HG02870 (cell line): ENCODE measurements around the gene HOXD4.

Experiments used
- ATAC-seq: cut with Tn5 transposase; IDR thresholded peaks from one replicate; pipeline ENCODE4 v1.9.1; 2021; ENCODE audit warnings: mild to moderate bottlenecking, moderate library complexity; ENCODE audit not compliant: unreplicated experiment

HOXD4 gene

DNA sequence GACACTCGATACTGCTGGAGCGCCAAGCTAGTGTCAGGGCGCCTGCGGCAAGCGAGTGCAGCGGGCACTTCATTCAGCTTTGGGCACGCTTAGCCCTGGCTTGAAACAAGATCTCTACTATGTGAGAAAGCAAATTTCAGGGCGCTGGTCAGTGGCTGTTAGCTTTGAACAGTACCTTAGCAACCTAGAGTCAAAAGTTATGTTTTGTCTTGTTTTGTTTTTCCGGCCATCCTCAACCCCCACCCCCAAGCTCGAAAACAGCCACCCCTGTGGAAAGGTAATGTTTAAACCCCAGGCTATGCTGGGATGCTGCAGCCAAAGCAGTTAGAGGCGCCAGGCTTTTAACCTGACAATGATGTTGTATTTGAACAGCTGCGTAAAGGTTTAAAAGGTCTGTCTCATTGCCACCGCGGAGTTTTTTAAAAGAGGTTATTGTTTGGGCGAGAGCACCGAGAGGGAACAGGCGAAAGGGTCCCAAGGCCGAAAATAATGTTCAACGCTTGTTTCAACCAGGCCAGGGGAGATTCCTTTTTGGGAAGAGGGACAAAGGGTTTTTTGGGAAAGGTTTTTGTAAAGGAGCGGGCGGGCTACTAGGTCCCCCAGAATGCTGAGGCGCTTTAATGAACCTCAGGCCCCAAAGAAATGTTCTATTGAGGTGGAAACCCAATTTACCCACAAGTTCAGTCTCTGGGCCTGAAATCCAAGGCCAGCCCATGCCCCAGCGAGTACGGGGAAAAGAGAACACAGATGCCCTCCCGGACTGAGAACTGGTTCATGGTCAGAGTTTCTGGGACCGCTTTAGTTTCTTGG, 37.0 kb upstream of the HOXD4 start:
- no peak for ATAC-seq

DNA sequence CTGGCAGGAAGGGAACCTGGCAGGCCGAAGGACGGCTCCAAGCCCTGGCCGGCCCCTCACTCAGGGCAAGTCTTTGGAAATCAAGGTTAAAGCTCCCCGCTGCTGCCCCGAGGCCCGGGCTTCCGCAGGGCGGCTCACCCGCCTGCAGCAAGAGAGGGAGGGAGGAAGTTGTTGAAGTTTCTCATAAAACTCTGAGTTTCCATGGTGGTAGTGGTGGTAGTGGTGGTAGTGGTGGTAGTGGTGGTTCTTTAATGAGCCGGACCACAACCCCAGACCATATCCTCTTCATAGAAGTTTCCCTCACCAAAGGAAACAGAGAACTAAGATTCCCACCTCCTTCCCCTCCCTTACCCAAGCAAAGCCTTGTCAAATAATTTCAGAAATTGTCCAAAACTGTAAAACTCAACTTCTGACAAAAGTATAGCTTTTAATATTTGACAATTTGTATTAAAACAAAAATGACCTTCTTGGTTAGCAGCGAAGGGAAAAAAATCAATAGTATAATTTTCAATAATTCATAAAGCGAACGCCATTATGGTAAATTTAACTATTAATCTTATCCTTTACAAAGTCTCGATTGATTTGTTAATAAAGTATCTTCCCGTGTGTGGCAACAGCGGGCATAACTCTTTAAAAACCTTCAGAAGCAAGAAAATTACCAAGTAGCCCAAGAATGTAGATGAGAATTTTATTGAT, 36.3 kb upstream of the HOXD4 start:
- ATAC-seq: no peak

GRCh38 chr2:176115883-176116813, 35.2 kb upstream of the HOXD4 start, which contains the start of gene HOXD10:
Gene HOXD10 (plus strand): TSS chr2:176116778. CDS start chr2:176116834, 56 bp downstream.
- ATAC-seq: no peak

DNA sequence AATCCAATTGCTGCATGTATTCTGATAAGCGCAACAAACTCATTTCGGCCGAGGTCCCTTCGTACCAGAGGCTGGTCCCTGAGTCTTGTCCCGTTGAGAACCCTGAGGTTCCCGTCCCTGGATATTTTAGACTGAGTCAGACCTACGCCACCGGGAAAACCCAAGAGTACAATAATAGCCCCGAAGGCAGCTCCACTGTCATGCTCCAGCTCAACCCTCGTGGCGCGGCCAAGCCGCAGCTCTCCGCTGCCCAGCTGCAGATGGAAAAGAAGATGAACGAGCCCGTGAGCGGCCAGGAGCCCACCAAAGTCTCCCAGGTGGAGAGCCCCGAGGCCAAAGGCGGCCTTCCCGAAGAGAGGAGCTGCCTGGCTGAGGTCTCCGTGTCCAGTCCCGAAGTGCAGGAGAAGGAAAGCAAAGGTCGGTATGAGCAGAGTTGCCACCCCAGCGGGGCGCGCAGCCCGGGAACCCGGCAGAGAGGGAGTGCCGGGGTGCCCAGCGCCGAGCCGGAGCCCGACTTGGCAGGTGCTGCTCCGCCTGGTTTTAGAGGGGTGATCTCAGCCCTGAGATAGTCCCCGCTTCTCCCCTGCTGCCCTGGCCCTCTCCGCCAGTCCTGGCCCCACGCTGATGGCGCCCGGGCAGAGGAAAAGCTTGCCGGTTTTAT, 34.1 kb upstream of the HOXD4 start:
- no peak for ATAC-seq

DNA sequence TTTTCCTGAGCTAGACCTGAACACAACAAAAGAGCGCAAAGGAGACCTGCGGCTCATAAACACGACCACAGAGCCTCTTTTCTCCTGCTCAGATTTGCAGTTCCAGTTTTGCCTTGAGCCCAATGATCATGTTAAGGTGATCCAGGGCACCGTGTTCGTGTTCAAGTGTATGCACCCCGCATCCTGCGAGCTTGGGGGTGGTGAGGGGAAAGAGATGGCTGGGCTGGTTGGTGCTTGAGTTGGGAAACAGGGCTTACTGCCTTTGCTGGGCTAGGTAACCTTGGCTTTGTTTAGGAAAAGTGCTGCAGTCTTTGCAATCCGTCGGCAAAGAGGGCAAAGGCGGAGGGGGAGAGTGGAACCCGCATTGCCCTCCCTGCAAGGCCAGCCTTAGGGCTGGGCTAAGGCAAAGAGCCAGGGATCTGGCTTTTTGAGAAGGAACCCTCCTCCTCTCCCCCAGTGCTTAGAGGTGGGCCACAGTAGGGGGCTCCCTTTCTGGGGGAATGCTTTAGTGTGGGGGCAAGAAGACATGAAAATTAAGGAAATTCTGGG, 33.5 kb upstream of the HOXD4 start:
- no peak for ATAC-seq

GRCh38 chr2:176118601-176119339, 32.6 kb upstream of the HOXD4 start:
- ATAC-seq: no peak

DNA sequence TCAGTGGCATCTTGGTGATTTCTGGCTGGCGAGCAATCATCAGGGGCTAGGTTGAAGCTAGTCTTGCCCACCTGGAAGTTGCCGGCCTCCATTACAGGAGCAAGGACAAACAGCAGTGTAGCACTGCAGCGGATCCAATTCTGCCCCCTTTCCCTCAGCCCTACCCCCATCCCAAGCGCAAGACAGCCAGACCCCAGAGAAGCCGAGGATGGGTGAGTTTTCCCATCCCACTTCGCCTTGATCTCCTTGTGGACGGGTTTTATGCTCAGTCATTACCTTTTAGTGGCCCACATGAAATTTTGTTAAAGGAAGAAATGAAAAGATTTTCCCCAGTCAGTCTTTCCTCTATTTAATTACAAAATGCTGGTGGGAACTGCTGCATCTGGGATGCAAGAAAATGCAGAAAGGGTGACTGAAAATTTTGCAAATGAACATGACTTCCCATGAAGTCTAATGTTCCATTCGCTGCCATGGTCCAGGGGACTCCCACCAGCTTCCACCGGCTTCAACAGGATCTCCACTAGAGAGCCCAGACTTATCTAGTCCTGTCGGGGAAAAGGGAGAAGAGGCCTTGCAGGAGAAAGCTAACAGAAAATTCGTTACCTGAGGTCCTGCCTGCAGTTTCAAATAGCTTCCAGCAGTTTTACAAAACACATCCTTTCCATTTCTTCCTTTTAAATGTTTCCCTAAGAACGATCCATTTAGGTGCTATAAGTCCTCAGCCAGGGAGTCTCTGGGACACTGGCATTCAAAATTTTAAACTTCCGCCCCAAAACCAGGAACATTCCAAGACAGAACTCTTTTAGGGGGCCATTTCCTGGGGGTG, 30.8 kb upstream of the HOXD4 start:
- ATAC-seq: no peak

DNA sequence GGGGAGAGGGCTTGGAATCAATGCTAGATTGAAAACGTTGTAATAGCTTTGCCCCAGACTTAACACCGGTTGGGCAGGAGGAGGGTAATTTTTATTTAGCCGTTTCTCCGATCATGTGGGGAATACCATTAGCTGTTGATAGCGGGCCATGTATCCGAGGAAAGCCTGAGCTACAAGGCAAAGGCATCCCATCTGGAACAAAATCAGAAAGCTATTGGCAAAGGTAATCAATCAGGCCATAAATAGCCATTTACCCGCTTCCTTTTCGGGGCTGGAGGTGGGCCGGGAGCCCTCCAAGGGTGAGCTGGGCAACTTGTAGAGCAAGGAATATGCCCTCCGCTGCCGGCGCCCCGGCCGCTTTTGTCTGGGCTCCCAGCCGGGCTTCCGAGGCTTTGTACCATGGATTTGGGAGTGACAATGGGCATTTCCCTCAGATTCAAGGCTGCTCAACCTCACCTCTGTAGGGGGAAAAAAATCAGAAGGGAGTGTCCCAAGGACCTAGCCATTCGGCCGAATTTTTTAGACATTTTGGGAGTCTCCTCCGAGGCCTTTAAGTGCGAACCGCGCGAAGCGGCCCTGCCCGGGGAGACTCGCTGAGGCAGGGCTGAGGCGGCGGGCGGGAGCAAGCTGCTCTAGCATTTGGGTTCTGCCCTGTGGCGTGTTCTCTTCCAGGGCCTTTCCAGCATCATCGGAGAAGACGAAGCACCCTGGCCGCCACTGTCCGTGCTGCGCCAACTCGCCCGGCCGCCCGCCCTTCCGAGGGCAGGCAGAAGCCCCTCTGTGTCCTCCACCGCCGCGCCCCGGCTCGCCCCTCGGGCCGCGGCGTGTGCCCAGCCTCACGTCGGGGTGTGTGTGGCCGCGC, 29.9 kb upstream of the HOXD4 start:
- no peak for ATAC-seq

GRCh38 chr2:176122052-176122682, 29.2 kb upstream of the HOXD4 start:
- no peak for ATAC-seq

DNA sequence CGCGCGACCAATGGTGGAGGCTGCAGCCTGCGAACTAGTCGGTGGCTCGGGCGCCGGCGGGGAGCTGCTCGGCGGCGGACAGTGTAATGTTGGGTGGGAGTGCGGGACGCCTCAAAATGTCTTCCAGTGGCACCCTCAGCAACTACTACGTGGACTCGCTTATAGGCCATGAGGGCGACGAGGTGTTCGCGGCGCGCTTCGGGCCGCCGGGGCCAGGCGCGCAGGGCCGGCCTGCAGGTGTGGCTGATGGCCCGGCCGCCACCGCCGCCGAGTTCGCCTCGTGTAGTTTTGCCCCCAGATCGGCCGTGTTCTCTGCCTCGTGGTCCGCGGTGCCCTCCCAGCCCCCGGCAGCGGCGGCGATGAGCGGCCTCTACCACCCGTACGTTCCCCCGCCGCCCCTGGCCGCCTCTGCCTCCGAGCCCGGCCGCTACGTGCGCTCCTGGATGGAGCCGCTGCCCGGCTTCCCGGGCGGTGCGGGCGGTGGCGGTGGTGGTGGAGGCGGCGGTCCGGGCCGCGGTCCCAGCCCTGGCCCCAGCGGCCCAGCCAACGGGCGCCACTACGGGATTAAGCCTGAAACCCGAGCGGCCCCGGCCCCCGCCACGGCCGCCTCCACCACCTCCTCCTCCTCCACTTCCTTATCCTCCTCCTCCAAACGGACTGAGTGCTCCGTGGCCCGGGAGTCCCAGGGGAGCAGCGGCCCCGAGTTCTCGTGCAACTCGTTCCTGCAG, 28.5 kb upstream of the HOXD4 start, which contains the start of gene HOXD9:
TSS of gene HOXD9 (plus strand) at position 37 of the 728 bp plus-strand sequence. CDS start at position 87, 50 bp downstream.
- no peak for ATAC-seq

DNA sequence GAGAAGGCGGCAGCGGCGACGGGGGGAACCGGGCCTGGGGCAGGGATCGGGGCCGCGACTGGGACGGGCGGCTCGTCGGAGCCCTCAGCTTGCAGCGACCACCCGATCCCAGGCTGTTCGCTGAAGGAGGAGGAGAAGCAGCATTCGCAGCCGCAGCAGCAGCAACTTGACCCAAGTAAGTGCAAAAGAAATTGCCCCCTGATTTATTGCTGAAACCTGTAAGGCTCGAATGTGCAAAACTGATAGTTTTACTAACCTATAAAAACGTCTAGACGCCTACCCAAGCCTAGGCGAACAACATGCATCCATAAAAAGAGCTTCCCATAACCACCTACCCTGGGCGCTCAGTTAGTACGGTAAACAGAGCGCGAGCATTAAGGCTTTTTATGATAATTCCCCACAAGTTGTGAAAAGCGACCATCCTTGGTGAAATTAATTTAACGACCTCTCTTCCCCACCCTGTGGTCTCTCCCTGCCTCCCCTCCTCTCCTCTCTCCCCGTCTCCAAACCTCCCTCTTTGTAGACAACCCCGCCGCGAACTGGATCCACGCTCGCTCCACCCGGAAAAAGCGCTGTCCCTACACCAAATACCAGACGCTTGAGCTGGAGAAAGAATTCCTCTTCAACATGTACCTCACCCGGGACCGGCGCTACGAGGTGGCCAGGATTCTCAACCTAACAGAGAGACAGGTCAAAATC, 27.8 kb upstream of the HOXD4 start:
- no peak for ATAC-seq

- no peak for ATAC-seq
Observed at GRCh38 chr2:176124110-176124946, 27.0 kb upstream of the HOXD4 start.

DNA sequence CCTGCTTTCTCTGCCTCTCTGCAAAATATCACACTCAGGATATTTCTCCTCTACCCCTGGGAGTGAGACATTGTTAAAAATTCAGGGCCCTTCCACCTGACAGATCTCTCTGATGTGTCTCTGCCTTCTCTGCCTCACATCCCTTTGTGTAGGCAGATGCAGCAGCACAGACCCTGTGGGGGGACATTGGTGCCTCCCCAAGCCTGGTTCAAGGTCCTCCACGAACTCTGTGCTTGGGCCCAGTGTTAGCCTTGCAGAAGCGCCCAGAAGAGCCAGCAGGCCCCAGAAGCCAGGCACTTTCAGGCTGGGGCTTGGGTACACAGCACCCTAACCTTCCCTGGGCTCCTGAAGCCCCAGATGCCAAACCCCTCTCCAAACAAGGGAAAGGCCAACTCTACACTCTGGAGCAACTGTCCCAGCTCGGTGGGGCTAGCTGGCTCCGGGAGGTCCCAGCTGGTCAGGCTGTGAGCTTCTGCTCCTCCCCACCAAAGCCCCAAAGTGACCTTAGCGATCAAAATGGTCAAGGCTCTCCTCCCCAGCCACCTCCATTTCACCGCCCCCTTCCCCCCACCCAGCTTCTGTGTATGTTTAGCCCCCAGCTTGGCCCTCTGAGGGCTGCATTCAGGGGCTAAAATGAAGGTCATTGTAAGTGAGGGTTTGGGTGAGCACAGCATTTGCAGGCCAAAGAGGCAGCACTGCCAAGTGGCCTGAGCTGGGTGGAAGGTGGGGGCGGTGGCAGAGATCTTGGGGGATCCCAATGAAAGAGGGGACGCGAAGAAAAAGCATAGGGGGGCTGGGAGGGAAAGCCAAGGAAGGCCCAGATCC, 26.2 kb upstream of the HOXD4 start:
- no peak for ATAC-seq

- ATAC-seq: no peak
Observed at GRCh38 chr2:176125772-176126054, 25.6 kb upstream of the HOXD4 start.
